ENCODE data around the gene ACTA2.

GRCh38 chr10:88908194-88908593, 44.4 kb downstream of the ACTA2 start:
- TF ChIP-seq CTCF (IDR thresholded peaks at IDR 0.05; ENCODE audit: low read length) (no peak), EZH2 (optimal IDR thresholded peaks at IDR 0.05; ENCODE audit: low read depth, low read length) (no peak), EZH2phosphoT487 (IDR thresholded peaks at IDR 0.05; ENCODE audit: low read length) (no peak)

Data from MM.1S (cell line).